Gastrocnemius medialis (tissue), 4 donors: ENCODE data around the gene GPATCH1. TPM values are rescaled to one million over a fixed set of nuclear protein-coding genes. Genes with fewer than 3 reads are reported as not detected.
"Not testable (repeated sequence)": the region's sequence is repeated elsewhere in the genome, so short reads cannot be mapped to it uniquely, and the experiment has no call there.

Experiments
- ATAC-seq, 2 donors: fragments of 150-250 bp; one replicate each; pipeline ENCODE4 v1.9.1; 2016
- DNase-seq, 2 donors: peaks; one replicate each; pipeline ENCODE4 v3.0.0-alpha.2; 2019
- H3K27ac ChIP-seq, 4 donors: fragments of 200-600 bp; sonication (generic); 1 replicate in 1 of 4; 2 replicates in 3 of 4; pipeline ENCODE4 v1.5.1; 2016 to 2018; ENCODE audit warnings: mild to moderate bottlenecking in 2 of 4, moderate library complexity in 1 of 4
- H3K27me3 ChIP-seq, 3 donors: fragments of 200-600 bp; sonication (generic) in 2 of 3; 1 replicate in 1 of 3; 2 replicates in 2 of 3; pipeline versions ENCODE4 v1.5.1 to v1.6.0; 2016 to 2019; ENCODE audit warnings: mild to moderate bottlenecking in 1 of 3, moderate library complexity in 1 of 3
- H3K36me3 ChIP-seq, 2 donors: fragments of 200-600 bp; sonication (generic) in 1 of 2; one replicate each; pipeline ENCODE4 v1.5.1; 2017 to 2018
- H3K4me1 ChIP-seq, 2 donors: fragments of 200-600 bp; sonication (generic) in 1 of 2; one replicate each; pipeline ENCODE4 v1.5.1; 2016 to 2017; ENCODE audit warnings: mild to moderate bottlenecking in 2 of 2
- H3K4me3 ChIP-seq, 4 donors: fragments of 200-600 bp; sonication (generic) in 3 of 4; 1 replicate in 1 of 4; 2 replicates in 3 of 4; pipeline ENCODE4 v1.5.1; 2016 to 2019; ENCODE audit warnings: mild to moderate bottlenecking in 2 of 4
- H3K9me3 ChIP-seq, 3 donors: fragments of 200-600 bp; sonication (generic) in 2 of 3; 1 replicate in 1 of 3; 2 replicates in 2 of 3; pipeline ENCODE4 v1.5.1; 2016 to 2019
- CTCF ChIP-seq, 5 experiments: fragments of 450-650 bp in 3 of 5; fragments of 200-600 bp in 2 of 5; sonication (generic) in 2 of 5; IDR thresholded peaks in 4 of 5; conservative IDR thresholded peaks in 1 of 5; 1 replicate in 4 of 5; 2 replicates in 1 of 5; pipeline ENCODE4 v1.5.1; 2016 to 2019; ENCODE audit warnings: antibody characterized with exemption in 5 of 5, mild to moderate bottlenecking in 3 of 5, moderate library complexity in 3 of 5
- POLR2A ChIP-seq, 2 donors: fragments of 450-650 bp; IDR thresholded peaks; one replicate each; pipeline ENCODE4 v1.6.1; 2017; ENCODE audit warnings: antibody characterized with exemption in 2 of 2, mild to moderate bottlenecking in 2 of 2, moderate library complexity in 2 of 2
- in situ Hi-C, 4 donors: fragments of 200-750 bp; cut with MboI; loops; one replicate each; pipeline versions ENCODE4 v1.15.0 to v1.8.0; 2017; ENCODE audit warnings: low sequenced_read_pairs in 4 of 4
- intact Hi-C: fragments of 100-400 bp; cut with DNase I; formaldehyde crosslinking; loops from one replicate; pipeline ENCODE4 v1.15.1; 2023; ENCODE audit warnings: low total_unique reads
- total RNA-seq, 4 donors: library from RNA; depleted of rRNA; stranded (reverse); fragments of >200 nt; gene quantifications; one replicate each; pipeline versions ENCODE4 v1.1.0 to v1.2.3, GENCODE V29; 2016

Gene GPATCH1
- total RNA-seq, 4 donors from 2014 or later: 2.2 to 5.3 (median 4.6) TPM

GRCh38 chr19:33039108-33039599, 41.8 kb upstream of the GPATCH1 start:
- H3K36me3 ChIP-seq: no peaks in the 10 kb centered on the region
- H3K4me3 ChIP-seq: no peak overlapping the region
- in situ Hi-C loops (no loop called here), intact Hi-C loops (no loop called here)
- TF ChIP-seq POLR2A (IDR thresholded peaks at IDR 0.05) (no peak), CTCF (IDR thresholded peaks at IDR 0.05 in 4 of 5, conservative IDR thresholded peaks at IDR 0.05 in 1 of 5) (no peak)
- H3K9me3 ChIP-seq: no peaks in the 10 kb centered on the region
- no peak for ATAC-seq
- DNase-seq: no peak
- H3K4me1 ChIP-seq: no peaks in the 10 kb centered on the region
- no peak overlapping the region for H3K27ac ChIP-seq
- H3K27me3 ChIP-seq: no peaks in the 10 kb centered on the region

GRCh38 chr19:33039815-33040214, 41.2 kb upstream of the GPATCH1 start:
- H3K9me3 ChIP-seq: no peaks in the 10 kb centered on the region
- no peak overlapping the region for H3K27ac ChIP-seq
- no peaks in the 10 kb centered on the region for H3K27me3 ChIP-seq
- in situ Hi-C loops (no loop called here), intact Hi-C loops (no loop called here)
- TF ChIP-seq CTCF (IDR thresholded peaks at IDR 0.05 in 4 of 5, conservative IDR thresholded peaks at IDR 0.05 in 1 of 5): no peak
- no peak for TF ChIP-seq POLR2A (IDR thresholded peaks at IDR 0.05)
- no peaks in the 10 kb centered on the region for H3K4me1 ChIP-seq
- H3K4me3 ChIP-seq: no peak overlapping the region
- H3K36me3 ChIP-seq: no peaks in the 10 kb centered on the region
- ATAC-seq (no peak), DNase-seq (no peak)

- Histone ChIP-seq H3K4me1 (no peaks in the 10 kb centered on the region), H3K4me3 (no peak overlapping the region), H3K27me3 (no peaks in the 10 kb centered on the region), H3K36me3 (no peaks in the 10 kb centered on the region), H3K27ac (no peak overlapping the region), H3K9me3 (no peaks in the 10 kb centered on the region)
- intact Hi-C loops (no loop called here), in situ Hi-C loops (no loop called here)
- no peak for TF ChIP-seq POLR2A (IDR thresholded peaks at IDR 0.05)
- no peak for TF ChIP-seq CTCF (IDR thresholded peaks at IDR 0.05 in 4 of 5, conservative IDR thresholded peaks at IDR 0.05 in 1 of 5)
- no peak for ATAC-seq
- no peak for DNase-seq
These were observed 39.8 kb upstream of the GPATCH1 start for GRCh38 chr19:33040994-33041827.

GRCh38 chr19:33041828-33042160, 39.2 kb upstream of the GPATCH1 start:
- ATAC-seq, H3K36me3 ChIP-seq, H3K4me3 ChIP-seq, H3K27me3 ChIP-seq, intact Hi-C loops, H3K9me3 ChIP-seq, H3K27ac ChIP-seq, DNase-seq, H3K4me1 ChIP-seq, in situ Hi-C loops: not testable (repeated sequence)

- Histone ChIP-seq H3K27ac (no peak overlapping the region), H3K27me3 (no peaks in the 10 kb centered on the region), H3K4me1 (no peaks in the 10 kb centered on the region), H3K4me3 (no peak overlapping the region), H3K36me3 (no peaks in the 10 kb centered on the region), H3K9me3 (no peaks in the 10 kb centered on the region)
- DNase-seq: no peak
- in situ Hi-C loops (no loop called here), intact Hi-C loops (no loop called here)
- no peak for TF ChIP-seq POLR2A (IDR thresholded peaks at IDR 0.05)
- TF ChIP-seq CTCF (IDR thresholded peaks at IDR 0.05 in 4 of 5, conservative IDR thresholded peaks at IDR 0.05 in 1 of 5): no peak
- no peak for ATAC-seq
These were observed 33.6 kb upstream of the GPATCH1 start for GRCh38 chr19:33047422-33047821.
